Endothelial cell of umbilical vein (primary cell): ENCODE results near the gene ZNF891. TPM values are rescaled to one million over a fixed set of nuclear protein-coding genes. Genes with fewer than 3 reads are reported as not detected.

ENCODE experiments used
- BruUV-seq: library from RNA; stranded (reverse); fragments of 400-500 nt; replicated peaks from 2 replicates; lab custom pipeline; 2021; lab: Mats Ljungman, UMichigan
- CTCF ChIA-PET: fragments of 300-600, 350-600 bp; sonication (Branson Sonifier 250); formaldehyde crosslinking; loops from one replicate; lab custom pipeline; 2021; ENCODE audit warnings: antibody characterized with exemption, inconsistent platforms; lab: Charles Lee
- POLR2A ChIA-PET: fragments of 300-600, 350-600 bp; sonication (Branson Sonifier 250); formaldehyde crosslinking; loops from one replicate; lab custom pipeline; 2021; ENCODE audit warnings: antibody characterized with exemption, inconsistent platforms; lab: Charles Lee
- DNase-seq: peaks from one replicate; pipeline ENCODE4 v3.0.0-alpha.2; 2011; ENCODE audit warnings: low read depth, low spot score
- FAIRE-seq: peaks from 2 replicates; lab custom pipeline; 2011; peaks lifted over from hg19 to GRCh38; lab: Jason Lieb, UNC
- H2AFZ ChIP-seq: 2 replicates; pipeline ENCODE4 v1.6.0; 2012; ENCODE audit warnings: low read depth, low read length, control low read depth, inconsistent platforms
- H3K27ac ChIP-seq: 2 replicates; pipeline ENCODE4 v1.5.1; 2011; ENCODE audit warnings: low read depth, mild to moderate bottlenecking, control low read depth, low read length, moderate library complexity; ENCODE audit not compliant: insufficient read depth
- H3K27me3 ChIP-seq, 2 experiments: 2 replicates each; pipeline versions ENCODE4 v1.6.0 to v1.6.1; 2011; ENCODE audit warnings: low read length in 2 of 2, mixed read lengths in 1 of 2; ENCODE audit not compliant: control insufficient read depth in 2 of 2, insufficient read depth in 2 of 2
- H3K36me3 ChIP-seq, 2 experiments: 2 replicates in 1 of 2; 3 replicates in 1 of 2; pipeline ENCODE4 v1.5.1; 2011; ENCODE audit warnings: low read length in 2 of 2, mild to moderate bottlenecking in 1 of 2, moderate library complexity in 1 of 2; ENCODE audit not compliant: control insufficient read depth in 2 of 2, insufficient read depth in 2 of 2; ENCODE audit errors: extremely low read depth in 1 of 2
- H3K4me1 ChIP-seq: 3 replicates; pipeline ENCODE4 v1.5.1; 2011; ENCODE audit warnings: mild to moderate bottlenecking, low read length; ENCODE audit not compliant: control insufficient read depth, insufficient read depth; ENCODE audit errors: extremely low read depth
- H3K4me2 ChIP-seq: 2 replicates; pipeline ENCODE4 v1.6.1; 2011; ENCODE audit warnings: low read length, control low read depth, mixed read lengths; ENCODE audit not compliant: insufficient read depth
- H3K4me3 ChIP-seq, 3 experiments: fragments of 200-600 bp in 1 of 3; sonication (generic), shearing (Covaris generic) in 1 of 3; replicated peaks in 1 of 3; 2 replicates each; pipeline ENCODE4 v1.5.1; 2011 to 2016; ENCODE audit warnings: control low read depth in 3 of 3, low read length in 3 of 3, mild to moderate bottlenecking in 2 of 3, inconsistent platforms in 1 of 3, low read depth in 1 of 3, moderate library complexity in 1 of 3; ENCODE audit not compliant: insufficient read depth in 1 of 3
- H3K79me2 ChIP-seq: 2 replicates; pipeline ENCODE4 v1.6.0; 2012; ENCODE audit warnings: low read length, inconsistent platforms; ENCODE audit not compliant: control insufficient read depth, insufficient read depth
- H3K9ac ChIP-seq: replicated peaks from 2 replicates; pipeline ENCODE3; 2011; ENCODE audit warnings: low read length, control low read depth; ENCODE audit not compliant: insufficient read depth; ENCODE audit errors: extremely low read depth
- H3K9me1 ChIP-seq: replicated peaks from 3 replicates; pipeline ENCODE4 v1.6.0; 2011; ENCODE audit warnings: mild to moderate bottlenecking, low read length; ENCODE audit not compliant: control insufficient read depth, insufficient read depth; ENCODE audit errors: extremely low read depth
- H3K9me3 ChIP-seq: replicated peaks from 2 replicates; pipeline ENCODE4 v1.5.1; 2012; ENCODE audit warnings: low read length, inconsistent platforms; ENCODE audit not compliant: control insufficient read depth, insufficient read depth
- H4K20me1 ChIP-seq: replicated peaks from 2 replicates; pipeline ENCODE3; 2011; ENCODE audit warnings: mild to moderate bottlenecking, low read length; ENCODE audit not compliant: control insufficient read depth, insufficient read depth; ENCODE audit errors: extremely low read depth
- CTCF ChIP-seq, 2 donors: IDR thresholded peaks; 1 replicate in 1 of 2; 2 replicates in 1 of 2; pipeline ENCODE4 v1.5.1; 2011; ENCODE audit warnings: low read length in 2 of 2, mild to moderate bottlenecking in 2 of 2, moderate library complexity in 2 of 2, control low read depth in 1 of 2, inconsistent platforms in 1 of 2, low read depth in 1 of 2; ENCODE audit not compliant: insufficient read depth in 1 of 2; ENCODE audit errors: extremely low read depth in 1 of 2
- EZH2 ChIP-seq: IDR thresholded peaks from 2 replicates; pipeline ENCODE4 v1.6.1; 2012; ENCODE audit warnings: borderline replicate concordance, low read depth, mild to moderate bottlenecking, moderate library complexity, low read length, inconsistent platforms; ENCODE audit not compliant: severe bottlenecking
- FOS ChIP-seq: IDR thresholded peaks from 2 replicates; pipeline ENCODE4 v1.6.1; 2011; ENCODE audit warnings: mild to moderate bottlenecking, low read length, moderate library complexity, borderline replicate concordance; ENCODE audit not compliant: insufficient read depth
- GATA2 ChIP-seq: IDR thresholded peaks from 2 replicates; pipeline ENCODE4 v1.7.0; 2011; ENCODE audit warnings: low read depth, mild to moderate bottlenecking, moderate library complexity, mixed read lengths, low read length; ENCODE audit not compliant: insufficient read length, insufficient read depth
- JUN ChIP-seq: IDR thresholded peaks from 2 replicates; pipeline ENCODE4 v1.6.1; 2011; ENCODE audit warnings: borderline replicate concordance, low read depth; ENCODE audit not compliant: insufficient read length, insufficient read depth
- MAX ChIP-seq: IDR thresholded peaks from 2 replicates; pipeline ENCODE4 v1.6.1; 2011; ENCODE audit not compliant: insufficient read depth, insufficient read length
- MYC ChIP-seq: IDR thresholded peaks from one replicate; pipeline ENCODE4 v1.6.1; 2011; ENCODE audit warnings: mild to moderate bottlenecking, low read depth, low read length
- POLR2A ChIP-seq: IDR thresholded peaks from 2 replicates; pipeline ENCODE4 v1.6.1; 2012; ENCODE audit warnings: low read depth, mild to moderate bottlenecking, control low read depth, low read length
- POLR2AphosphoS5 ChIP-seq: IDR thresholded peaks from 2 replicates; pipeline ENCODE4 v1.6.1; 2012; ENCODE audit warnings: low read depth, mild to moderate bottlenecking, control low read depth, low read length, moderate library complexity; ENCODE audit not compliant: insufficient read depth
- dilution Hi-C: fragments of 300-500 bp; cut with MboI; formaldehyde crosslinking; loops from one replicate; pipeline ENCODE4 v1.15.0; 2019; ENCODE audit warnings: low sequenced_read_pairs; ENCODE audit not compliant: extremely low pct_ligation_motif_present
- intact Hi-C: fragments of 100-400 bp; cut with micrococcal nuclease; formaldehyde crosslinking; loops from one replicate; pipeline ENCODE4 v1.10.0; 2022
- polyA plus RNA-seq, 4 experiments: library from polyadenylated mRNA; depleted of rRNA in 3 of 4; stranded (reverse) in 3 of 4; unstranded in 1 of 4; fragments of >200 nt; gene quantifications; 2 replicates each; pipeline versions ENCODE4 v1.2.1 to v1.2.3, GENCODE V29; 2011 to 2012; ENCODE audit warnings: missing spikeins in 1 of 4
- total RNA-seq: library from RNA; stranded (reverse); gene quantifications from 2 replicates; pipeline ENCODE4 v1.2.3, GENCODE V29; 2021

Gene ZNF891
- total and polyA plus RNA-seq, 2 donors (not counting 3 experiments of a cell fraction or from before 2014, with no cell fraction given): 0.32 to 1.5 TPM

- Histone ChIP-seq H3K9me3 (peaks cover 3% of the 10 kb centered on the region), H4K20me1 (no peaks in the 10 kb centered on the region), H3K27ac (no peak overlapping the region), H3K79me2 (no peaks in the 10 kb centered on the region), H3K9ac (no peak overlapping the region), H3K9me1 (no peaks in the 10 kb centered on the region), H3K4me2 (no peak overlapping the region), H3K4me3 (no peak overlapping the region), H3K4me1 (no peaks in the 10 kb centered on the region), H3K27me3 (no peaks in the 10 kb centered on the region), H3K36me3 (no peaks in the 10 kb centered on the region), H2AFZ (no peak overlapping the region)
- POLR2A ChIA-PET: no interaction called here
- FAIRE-seq: no peak
- CTCF ChIA-PET: no interaction called here
- TF ChIP-seq CTCF (IDR thresholded peaks at IDR 0.05; ENCODE audit: extremely low read depth in 1 of 2, insufficient read depth in 1 of 2, low read depth in 1 of 2, low read length in 2 of 2) (no peak), FOS (no peak), GATA2 (no peak), EZH2 (no peak)
- no peak for DNase-seq
- intact Hi-C loops (no loop called here), dilution Hi-C loops (no loop called here)
- no TSS peak for BruUV-seq
These were observed 44.8 kb upstream of the ZNF891 start for GRCh38 chr12:133174901-133175300.

- DNase-seq (no peak), FAIRE-seq (no peak)
- Histone ChIP-seq H3K9me3 (peaks cover 3% of the 10 kb centered on the region), H3K27ac (no peak overlapping the region), H4K20me1 (no peaks in the 10 kb centered on the region), H3K4me2 (no peak overlapping the region), H3K79me2 (no peaks in the 10 kb centered on the region), H3K27me3 (no peaks in the 10 kb centered on the region), H3K4me3 (no peak overlapping the region), H3K9me1 (no peaks in the 10 kb centered on the region), H2AFZ (no peak overlapping the region), H3K36me3 (no peaks in the 10 kb centered on the region), H3K9ac (no peak overlapping the region), H3K4me1 (no peaks in the 10 kb centered on the region)
- POLR2A ChIA-PET: no interaction called here
- no peak for TF ChIP-seq POLR2A
- TF ChIP-seq GATA2: no peak
- TF ChIP-seq MAX: no peak
- no peak for TF ChIP-seq FOS
- no peak for TF ChIP-seq EZH2
- no peak for TF ChIP-seq CTCF (IDR thresholded peaks at IDR 0.05; ENCODE audit: extremely low read depth in 1 of 2, insufficient read depth in 1 of 2, low read depth in 1 of 2, low read length in 2 of 2)
- no peak for TF ChIP-seq MYC
- no peak for TF ChIP-seq POLR2AphosphoS5
- no peak for TF ChIP-seq JUN
- no TSS peak for BruUV-seq
- intact Hi-C loops (no loop called here), dilution Hi-C loops (no loop called here)
- CTCF ChIA-PET: no interaction called here
These were observed 42.4 kb upstream of the ZNF891 start for GRCh38 chr12:133172491-133172890.
